GM19467 (cell line): Measurements from ENCODE around the gene PRSS27.
A peak's percentile ranks its signal among the peaks of the same experiment; 100 is the strongest.
"Not testable (repeated sequence)": the region's sequence is repeated elsewhere in the genome, so short reads cannot be mapped to it uniquely, and the experiment has no call there.

Experiments
- ATAC-seq: cut with Tn5 transposase; IDR thresholded peaks from one replicate; pipeline ENCODE4 v1.9.1; 2021; ENCODE audit warnings: mild to moderate bottlenecking, moderate library complexity; ENCODE audit not compliant: unreplicated experiment

The PRSS27 gene

GRCh38 chr16:2728034-2728433 lies 8.0 kb upstream of the PRSS27 start:
- ATAC-seq, result no peak

- ATAC-seq, result no peak
These were observed 6.9 kb upstream of the PRSS27 start for GRCh38 chr16:2726923-2727322.

- ATAC-seq, result no peak
These were observed 4.9 kb upstream of the PRSS27 start for GRCh38 chr16:2724816-2725348.

- no peak for ATAC-seq
These were observed 4.2 kb upstream of the PRSS27 start for GRCh38 chr16:2724088-2724676.

GRCh38 chr16:2721634-2722173 lies 1.7 kb upstream of the PRSS27 start:
- ATAC-seq, result not testable (repeated sequence)

GRCh38 chr16:2720719-2721633 lies 952 bp upstream of the PRSS27 start:
- peak; percentile 63 for ATAC-seq

GRCh38 chr16:2719328-2720063 lies 528 bp downstream of the PRSS27 start:
- ATAC-seq, result no peak

- ATAC-seq, result no peak
These were observed 2.4 kb downstream of the PRSS27 start for GRCh38 chr16:2717383-2718263.

GRCh38 chr16:2716948-2717347 lies 3.1 kb downstream of the PRSS27 start:
- no peak for ATAC-seq

GRCh38 chr16:2715966-2716885 lies 3.8 kb downstream of the PRSS27 start:
- ATAC-seq, result no peak

GRCh38 chr16:2715519-2715918 lies 4.5 kb downstream of the PRSS27 start:
- no peak for ATAC-seq

- no peak for ATAC-seq
These were observed 5.0 kb downstream of the PRSS27 start for GRCh38 chr16:2715064-2715463.

- no peak for ATAC-seq
These were observed 5.8 kb downstream of the PRSS27 start for GRCh38 chr16:2713985-2714774.

- no peak for ATAC-seq
These were observed 6.5 kb downstream of the PRSS27 start for GRCh38 chr16:2713523-2713922.

- no peak for ATAC-seq
These were observed 7.5 kb downstream of the PRSS27 start for GRCh38 chr16:2712546-2712945.

GRCh38 chr16:2712063-2712441 lies 8.0 kb downstream of the PRSS27 start:
- ATAC-seq, result no peak

- ATAC-seq, result no peak
These were observed 8.5 kb downstream of the PRSS27 start for GRCh38 chr16:2711370-2712062.
